Stimulated activated naive CD4-positive, alpha-beta T cell treated with Interleukin-2 at 50 U/mL for 16 hours (primary cell): ENCODE results near the gene OPCML.

ENCODE experiments used
- DNase-seq: peaks from one replicate; lab custom pipeline; 2025; lab: John Stamatoyannopoulos, UW

OPCML gene

GRCh38 chr11:132982772-132983640 is 549.3 kb downstream of the OPCML start:
- DNase-seq = no peak

GRCh38 chr11:132981131-132981956 is 551.0 kb downstream of the OPCML start:
- DNase-seq = no peak

- no peak for DNase-seq
Measured at GRCh38 chr11:132980670-132981069, 551.6 kb downstream of the OPCML start.

- no peak for DNase-seq
Measured at GRCh38 chr11:132977746-132978145, 554.6 kb downstream of the OPCML start.

- no peak for DNase-seq
Measured at GRCh38 chr11:132977241-132977640, 555.1 kb downstream of the OPCML start.

- DNase-seq = no peak
Measured at GRCh38 chr11:132976115-132976514, 556.2 kb downstream of the OPCML start.

- no peak for DNase-seq
Measured at GRCh38 chr11:132973686-132974085, 558.6 kb downstream of the OPCML start.

GRCh38 chr11:132972565-132972964 is 559.7 kb downstream of the OPCML start:
- DNase-seq = no peak

GRCh38 chr11:132971351-132971750 is 561.0 kb downstream of the OPCML start:
- no peak for DNase-seq

- DNase-seq = no peak
Measured at GRCh38 chr11:132969892-132970291, 562.4 kb downstream of the OPCML start.

GRCh38 chr11:132962041-132962440 is 570.3 kb downstream of the OPCML start:
- DNase-seq = no peak

- no peak for DNase-seq
Measured at GRCh38 chr11:132961453-132961852, 570.8 kb downstream of the OPCML start.

- DNase-seq = no peak
Measured at GRCh38 chr11:132960273-132961078, 571.8 kb downstream of the OPCML start.

- no peak for DNase-seq
Measured at GRCh38 chr11:132959693-132960092, 572.6 kb downstream of the OPCML start.

GRCh38 chr11:132957881-132958280 is 574.4 kb downstream of the OPCML start:
- DNase-seq = no peak

- DNase-seq = no peak
Measured at GRCh38 chr11:132948252-132948651, 584.0 kb downstream of the OPCML start.

- no peak for DNase-seq
Measured at GRCh38 chr11:132944569-132944944, 587.7 kb downstream of the OPCML start.

GRCh38 chr11:132943706-132944568 is 588.4 kb downstream of the OPCML start:
- DNase-seq = no peak

GRCh38 chr11:132943357-132943705 is 589.0 kb downstream of the OPCML start:
- no peak for DNase-seq

GRCh38 chr11:132942611-132943356 is 589.5 kb downstream of the OPCML start:
- no peak for DNase-seq

GRCh38 chr11:132941761-132942160 is 590.5 kb downstream of the OPCML start:
- DNase-seq = no peak
